Thoracic aorta (tissue), 2 donors: Measurements from ENCODE around the gene WDR27. TPM values are rescaled to one million over a fixed set of nuclear protein-coding genes. Genes with fewer than 3 reads are reported as not detected.

Experiments
- ATAC-seq: fragments of 150-250 bp; one replicate; pipeline ENCODE4 v1.8.0; 2017; ENCODE audit warnings: low read depth; ENCODE audit not compliant: insufficient number of reproducible peaks, low FRiP score
- DNase-seq: peaks from one replicate; pipeline ENCODE4 v3.0.0-alpha.2; 2020; ENCODE audit warnings: low spot score
- H3K27ac ChIP-seq, 2 donors: fragments of 200-600 bp; sonication (generic); 1 replicate in 1 of 2; 2 replicates in 1 of 2; pipeline ENCODE4 v1.5.1; 2016; ENCODE audit warnings: mild to moderate bottlenecking in 2 of 2, moderate library complexity in 2 of 2
- H3K27me3 ChIP-seq: fragments of 200-600 bp; sonication (generic); replicated peaks from 2 replicates; pipeline ENCODE4 v1.6.0; 2016; ENCODE audit warnings: mild to moderate bottlenecking; ENCODE audit not compliant: insufficient read depth
- H3K36me3 ChIP-seq: fragments of 200-600 bp; sonication (generic); one replicate; pipeline ENCODE4 v1.5.1; 2016
- H3K4me1 ChIP-seq, 2 donors: fragments of 200-600 bp; sonication (generic); 1 replicate in 1 of 2; 2 replicates in 1 of 2; pipeline versions ENCODE4 v1.5.1 to v1.6.0; 2016; ENCODE audit warnings: low read depth in 2 of 2, mild to moderate bottlenecking in 1 of 2; ENCODE audit not compliant: control insufficient read depth in 1 of 2
- H3K4me3 ChIP-seq: fragments of 200-600 bp; sonication (generic); 2 replicates; pipeline ENCODE4 v1.5.1; 2016; ENCODE audit warnings: mild to moderate bottlenecking
- H3K9me3 ChIP-seq: fragments of 200-600 bp; sonication (generic); 2 replicates; pipeline ENCODE4 v1.5.1; 2016
- total RNA-seq, 2 donors: library from RNA; depleted of rRNA; stranded (reverse); fragments of >200 nt; gene quantifications; one replicate each; pipeline versions ENCODE4 v1.1.0 to v1.2.3, GENCODE V29; 2016
- TF ChIP-seq, protein P1 (sequence below): fragments of 200-600 bp; sonication (generic); IDR thresholded peaks from one replicate; pipeline ENCODE4 v1.5.1; 2019; ENCODE audit warnings: antibody characterized with exemption

WDR27 gene
- total RNA-seq, 2 donors from 2014 or later, result 22.5 to 48.2 TPM

DNA sequence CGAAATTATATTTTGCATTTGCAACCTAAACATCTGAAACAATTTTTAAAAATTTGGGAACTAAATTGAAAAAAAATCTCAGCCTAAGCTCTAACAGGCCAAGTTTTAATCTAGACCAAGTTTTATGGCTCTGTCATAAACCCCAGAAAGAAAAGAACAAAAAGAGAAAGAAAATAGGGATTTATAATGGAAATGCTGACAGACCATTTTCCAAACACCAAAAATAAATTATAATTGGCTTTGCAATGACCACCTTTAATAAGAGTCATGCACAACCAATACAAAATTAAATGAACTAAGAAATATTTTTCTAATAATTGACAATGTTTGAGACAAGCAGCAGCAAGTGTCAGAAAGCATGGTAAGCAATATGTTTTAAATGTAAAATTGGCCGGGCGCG is 72.6 kb downstream of the WDR27 start:
- no peak for ATAC-seq

DNA sequence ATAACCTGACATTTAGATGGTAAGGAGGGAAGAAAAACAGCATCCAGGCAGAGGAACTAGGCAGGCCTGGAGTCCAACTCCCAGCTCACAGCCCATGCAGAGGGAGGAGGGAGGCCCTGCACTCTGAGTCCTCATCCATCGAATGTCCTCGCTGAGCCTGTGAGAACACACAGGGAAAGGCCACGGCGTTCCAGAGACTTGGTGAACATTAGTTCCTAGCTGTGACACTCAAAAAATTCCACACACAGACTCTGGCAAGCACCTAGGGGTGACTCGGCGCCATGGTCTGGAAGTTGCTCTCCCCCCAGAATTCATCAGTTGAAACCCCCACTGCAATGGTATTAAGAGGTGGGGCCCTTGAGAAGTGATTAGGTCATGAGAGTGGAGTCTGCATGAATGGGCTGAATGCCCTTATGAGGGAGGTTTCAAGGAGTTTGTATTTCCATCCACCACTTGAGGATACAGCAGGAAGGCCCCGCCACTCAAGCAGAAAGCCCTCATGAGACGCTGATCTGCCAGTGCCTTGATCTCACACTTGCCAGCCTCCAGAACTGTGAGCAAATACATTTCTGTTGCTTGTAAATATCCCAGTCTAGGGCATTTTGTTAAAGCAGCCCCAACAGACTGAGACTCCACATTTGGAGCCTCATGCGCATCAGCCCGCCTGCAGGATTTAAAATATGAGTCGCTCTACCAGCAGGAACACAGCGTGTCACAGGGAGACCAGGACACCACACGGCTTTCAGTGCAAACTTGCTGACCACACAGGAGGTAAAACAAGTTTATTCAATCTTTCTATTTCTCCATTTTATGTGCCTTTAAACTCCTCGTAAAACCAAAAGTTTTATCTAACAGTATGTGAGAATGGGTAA is 73.9 kb downstream of the WDR27 start:
- Histone ChIP-seq H3K9me3 (no peaks in the 10 kb centered on the region), H3K4me1 (no peaks in the 10 kb centered on the region), H3K27ac (no peak overlapping the region), H3K4me3 (no peak overlapping the region), H3K27me3 (no peaks in the 10 kb centered on the region), H3K36me3 (peaks cover 9% of the 10 kb centered on the region)
- no peak for DNase-seq
- ATAC-seq, result no peak
- TF ChIP-seq, protein P1, sequence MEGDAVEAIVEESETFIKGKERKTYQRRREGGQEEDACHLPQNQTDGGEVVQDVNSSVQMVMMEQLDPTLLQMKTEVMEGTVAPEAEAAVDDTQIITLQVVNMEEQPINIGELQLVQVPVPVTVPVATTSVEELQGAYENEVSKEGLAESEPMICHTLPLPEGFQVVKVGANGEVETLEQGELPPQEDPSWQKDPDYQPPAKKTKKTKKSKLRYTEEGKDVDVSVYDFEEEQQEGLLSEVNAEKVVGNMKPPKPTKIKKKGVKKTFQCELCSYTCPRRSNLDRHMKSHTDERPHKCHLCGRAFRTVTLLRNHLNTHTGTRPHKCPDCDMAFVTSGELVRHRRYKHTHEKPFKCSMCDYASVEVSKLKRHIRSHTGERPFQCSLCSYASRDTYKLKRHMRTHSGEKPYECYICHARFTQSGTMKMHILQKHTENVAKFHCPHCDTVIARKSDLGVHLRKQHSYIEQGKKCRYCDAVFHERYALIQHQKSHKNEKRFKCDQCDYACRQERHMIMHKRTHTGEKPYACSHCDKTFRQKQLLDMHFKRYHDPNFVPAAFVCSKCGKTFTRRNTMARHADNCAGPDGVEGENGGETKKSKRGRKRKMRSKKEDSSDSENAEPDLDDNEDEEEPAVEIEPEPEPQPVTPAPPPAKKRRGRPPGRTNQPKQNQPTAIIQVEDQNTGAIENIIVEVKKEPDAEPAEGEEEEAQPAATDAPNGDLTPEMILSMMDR, result no peak

More for the DNA sequence above, 72.6 kb downstream of the WDR27 start:
- no peak for DNase-seq
- Histone ChIP-seq H3K4me1 (no peaks in the 10 kb centered on the region), H3K27ac (no peak overlapping the region), H3K36me3 (peaks cover 9% of the 10 kb centered on the region), H3K9me3 (no peaks in the 10 kb centered on the region), H3K27me3 (no peaks in the 10 kb centered on the region), H3K4me3 (no peak overlapping the region)
- TF ChIP-seq, protein P1, result no peak

DNA sequence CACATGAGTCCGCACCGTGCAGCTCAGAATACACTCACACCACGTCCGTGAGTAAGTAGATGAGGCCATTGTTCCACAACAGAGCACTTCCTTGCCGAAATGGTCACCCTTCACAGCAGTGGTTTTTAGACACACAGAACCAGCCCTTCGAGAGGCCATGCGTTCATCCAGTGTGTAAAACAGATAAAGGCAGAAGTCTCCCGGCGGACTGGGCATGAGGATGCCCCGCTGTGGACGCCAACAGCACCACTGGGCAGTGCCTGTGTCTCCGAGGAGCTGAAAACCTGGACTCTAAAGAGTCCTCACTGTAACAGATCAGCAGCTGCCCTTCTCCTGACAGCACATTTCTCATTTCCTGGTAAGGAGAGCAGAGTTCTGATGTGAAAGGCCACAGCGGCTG is 75.2 kb downstream of the WDR27 start:
- no peaks in the 10 kb centered on the region for H3K4me1 ChIP-seq
- no peaks in the 10 kb centered on the region for H3K9me3 ChIP-seq
- H3K27me3 ChIP-seq, result no peaks in the 10 kb centered on the region
- H3K4me3 ChIP-seq, result no peak overlapping the region
- TF ChIP-seq, protein P1, result no peak
- no peak for DNase-seq
- H3K27ac ChIP-seq, result no peak overlapping the region
- H3K36me3 ChIP-seq, result peaks cover 9% of the 10 kb centered on the region
- no peak for ATAC-seq

DNA sequence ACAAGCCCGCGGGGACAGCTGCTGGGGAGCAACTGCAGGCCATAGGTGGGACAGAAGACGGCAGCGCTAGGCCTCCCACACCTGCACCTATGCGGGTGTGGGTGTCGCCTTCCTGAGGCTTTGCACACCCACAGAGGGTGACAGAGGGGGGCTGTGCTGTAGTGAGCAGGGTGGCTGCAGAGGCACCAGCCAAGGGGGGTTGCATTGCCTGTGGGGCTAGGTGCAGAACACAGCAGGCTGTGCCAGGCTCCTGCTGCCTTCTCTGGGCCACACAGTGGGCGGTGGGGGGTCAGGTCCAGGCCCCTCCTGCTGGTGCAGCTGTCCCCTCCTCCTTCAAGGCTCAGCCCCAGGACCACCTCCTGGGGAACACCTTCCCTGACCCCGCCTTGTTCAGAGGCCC is 75.7 kb downstream of the WDR27 start:
- no peak overlapping the region for H3K27ac ChIP-seq
- peaks cover 9% of the 10 kb centered on the region for H3K36me3 ChIP-seq
- no peak for ATAC-seq
- no peak overlapping the region for H3K4me3 ChIP-seq
- H3K4me1 ChIP-seq, result no peaks in the 10 kb centered on the region
- H3K27me3 ChIP-seq, result no peaks in the 10 kb centered on the region
- TF ChIP-seq, protein P1, result no peak
- no peaks in the 10 kb centered on the region for H3K9me3 ChIP-seq
- DNase-seq, result no peak

DNA sequence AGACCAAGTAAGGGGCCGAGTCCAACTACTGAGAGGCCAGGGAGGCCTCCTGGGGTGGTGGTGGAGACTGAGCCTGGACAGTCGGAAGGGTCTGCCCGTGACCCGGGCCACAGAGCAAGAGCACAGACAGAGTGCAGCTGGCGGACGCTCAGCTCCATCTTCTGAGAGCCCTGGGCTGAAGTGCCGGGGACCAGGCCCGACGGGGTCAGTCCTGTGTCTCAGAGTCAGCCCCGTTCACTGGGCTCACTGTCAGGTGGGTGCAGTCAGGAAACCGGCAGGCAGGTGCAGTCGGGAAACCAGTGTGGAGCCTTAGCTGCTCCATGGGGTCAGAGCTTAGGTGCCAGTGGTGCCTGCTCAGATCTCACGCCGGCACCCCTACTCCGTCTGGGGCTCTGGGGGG is 76.5 kb downstream of the WDR27 start:
- H3K27ac ChIP-seq, result no peak overlapping the region
- H3K27me3 ChIP-seq, result no peaks in the 10 kb centered on the region
- DNase-seq, result no peak
- no peaks in the 10 kb centered on the region for H3K9me3 ChIP-seq
- peaks cover 9% of the 10 kb centered on the region for H3K36me3 ChIP-seq
- no peak for ATAC-seq
- no peaks in the 10 kb centered on the region for H3K4me1 ChIP-seq
- no peak overlapping the region for H3K4me3 ChIP-seq
- TF ChIP-seq, protein P1, result no peak
